Stimulated activated CD4-positive, alpha-beta T cell treated with anti-CD3 and anti-CD28 coated beads, TNF-alpha, amount 100 ng/mL, for 4 hours (primary cell): Measurements from ENCODE around the gene PKNOX2.

Experiments used
- DNase-seq, 3 experiments: peaks; one replicate each; pipeline ENCODE4 v3.0.0-alpha.2; 2020; ENCODE audit warnings: low read depth in 3 of 3

PKNOX2 gene

GRCh38 chr11:125284245-125284850, 119.8 kb downstream of the PKNOX2 start:
- no peak for DNase-seq

DNA sequence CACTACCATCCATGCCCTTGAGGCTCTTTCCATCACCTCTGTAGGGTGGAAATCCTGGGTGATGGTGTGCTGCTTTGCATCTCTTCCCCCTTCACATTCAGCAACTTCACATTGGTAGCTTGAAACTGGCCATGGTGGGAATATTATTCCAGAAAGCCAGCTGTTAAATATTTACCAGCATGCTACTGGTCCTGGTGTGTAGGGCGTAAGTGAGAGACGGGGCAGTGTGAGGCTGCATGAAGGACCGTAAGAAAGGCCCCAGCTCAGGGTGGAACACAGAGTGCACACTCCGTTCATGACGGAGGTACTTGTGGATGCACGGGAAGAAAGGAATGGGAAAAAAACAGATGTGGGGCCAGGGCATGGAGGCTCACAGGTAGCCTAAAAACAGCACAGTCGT, 121.3 kb downstream of the PKNOX2 start:
- no peak for DNase-seq

GRCh38 chr11:125286486-125286885, 121.9 kb downstream of the PKNOX2 start:
- DNase-seq = no peak

DNA sequence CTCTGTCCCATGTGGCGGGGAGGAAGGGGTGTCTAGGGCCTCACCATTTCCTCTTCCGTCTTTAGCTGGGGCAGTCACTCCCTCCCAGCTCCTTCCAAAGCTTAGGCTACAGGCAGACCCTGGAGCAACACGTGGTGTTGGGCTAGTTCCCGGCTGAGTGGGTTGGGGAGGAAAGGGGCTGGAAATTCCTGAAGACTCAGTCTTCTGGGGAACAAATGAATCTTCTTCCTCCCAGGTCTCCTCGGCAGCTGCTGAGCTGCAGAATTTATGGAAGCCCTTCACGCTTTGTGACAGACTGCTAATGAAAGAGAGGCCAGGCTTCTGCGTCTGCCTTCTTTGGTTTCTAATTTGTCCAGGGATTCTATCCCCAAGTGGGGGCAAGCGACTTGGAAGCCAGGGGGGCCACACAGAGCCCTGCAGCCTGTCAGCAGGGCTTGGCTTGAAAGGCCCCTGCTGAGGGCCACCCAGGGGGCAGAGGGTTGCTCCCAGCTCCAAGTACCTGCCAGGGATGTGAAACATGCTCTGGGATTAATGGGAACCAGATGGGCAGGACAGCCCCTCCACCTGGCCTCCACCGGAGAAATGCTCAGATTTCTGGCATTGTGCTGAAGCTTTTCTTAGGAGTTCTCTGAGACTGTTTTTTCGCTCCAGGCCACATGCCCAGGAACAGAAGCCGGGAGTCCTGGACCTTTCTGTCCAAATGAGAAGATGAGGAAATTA, 123.1 kb downstream of the PKNOX2 start:
- DNase-seq = no peak

DNA sequence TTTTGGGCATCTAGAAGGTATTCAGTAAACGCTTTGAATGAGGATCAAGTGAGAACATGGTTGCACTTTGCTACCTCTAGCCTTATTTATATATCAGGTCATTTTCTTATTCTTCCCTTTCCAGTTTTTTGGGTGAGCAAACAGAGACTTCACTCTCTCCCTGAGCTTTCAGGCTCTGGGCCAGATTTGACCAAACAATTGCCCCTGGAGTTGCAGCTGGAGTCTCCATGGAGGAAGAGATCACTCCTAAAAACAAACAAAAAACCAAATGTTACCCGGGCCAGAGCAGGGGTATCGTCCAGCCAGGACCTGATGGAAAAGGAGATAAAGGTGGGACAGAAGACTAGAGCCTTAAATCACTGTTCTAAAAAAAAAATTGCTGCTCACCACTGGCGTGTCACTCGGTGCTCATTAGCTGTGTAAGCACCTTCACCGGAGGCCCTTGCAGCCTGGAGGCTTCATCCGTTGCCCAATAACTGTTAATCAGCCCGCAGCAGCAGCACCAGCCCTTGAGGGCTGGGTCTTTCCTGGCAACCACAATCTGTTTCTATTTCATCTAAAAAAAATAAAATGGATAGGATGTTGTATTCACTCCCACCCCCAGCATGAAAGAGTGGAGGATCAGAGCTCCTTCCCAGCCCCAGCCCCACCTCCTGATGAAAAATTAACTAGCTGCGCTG, 125.0 kb downstream of the PKNOX2 start:
- no peak for DNase-seq

DNA sequence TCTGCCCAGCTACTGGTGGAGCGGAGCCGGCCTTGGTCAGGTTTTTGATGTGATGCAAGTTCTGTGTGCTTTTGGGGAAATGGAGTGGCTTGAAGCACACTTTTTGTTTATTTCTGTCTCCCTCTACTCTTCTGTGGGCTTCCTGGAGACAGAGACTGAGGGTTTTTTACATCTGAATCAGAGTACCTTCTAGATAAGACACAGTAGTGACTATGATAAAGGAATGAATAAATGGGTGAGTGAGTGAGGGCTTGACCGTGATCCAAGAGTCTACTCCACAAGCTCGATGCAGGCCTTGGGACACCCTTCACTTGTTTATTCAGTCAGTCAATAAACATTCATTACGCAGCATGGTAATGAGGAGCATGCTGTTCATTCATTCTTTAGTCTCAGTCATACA, 125.7 kb downstream of the PKNOX2 start:
- DNase-seq = no peak

- no peak for DNase-seq
Observed at GRCh38 chr11:125292100-125292499, 127.5 kb downstream of the PKNOX2 start.

DNA sequence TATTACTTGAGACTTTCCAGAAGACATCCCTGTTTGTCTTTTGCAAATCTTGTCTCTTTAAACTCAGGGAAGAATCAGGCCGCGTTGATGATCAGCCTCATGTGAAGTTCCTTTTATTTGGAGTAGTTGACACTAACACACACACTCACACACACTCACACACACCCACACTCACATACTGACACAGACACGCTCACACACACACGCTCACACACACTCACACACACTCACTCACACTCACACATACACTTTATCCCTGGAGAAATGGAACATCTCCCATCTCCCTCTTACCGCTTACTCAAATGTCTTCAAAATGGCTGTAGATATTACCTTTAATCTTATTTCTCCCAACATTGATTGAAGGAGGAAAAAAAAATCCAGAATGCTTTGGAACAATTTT, 129.0 kb downstream of the PKNOX2 start:
- DNase-seq = no peak

GRCh38 chr11:125295931-125296330, 131.4 kb downstream of the PKNOX2 start:
- DNase-seq = no peak

DNA sequence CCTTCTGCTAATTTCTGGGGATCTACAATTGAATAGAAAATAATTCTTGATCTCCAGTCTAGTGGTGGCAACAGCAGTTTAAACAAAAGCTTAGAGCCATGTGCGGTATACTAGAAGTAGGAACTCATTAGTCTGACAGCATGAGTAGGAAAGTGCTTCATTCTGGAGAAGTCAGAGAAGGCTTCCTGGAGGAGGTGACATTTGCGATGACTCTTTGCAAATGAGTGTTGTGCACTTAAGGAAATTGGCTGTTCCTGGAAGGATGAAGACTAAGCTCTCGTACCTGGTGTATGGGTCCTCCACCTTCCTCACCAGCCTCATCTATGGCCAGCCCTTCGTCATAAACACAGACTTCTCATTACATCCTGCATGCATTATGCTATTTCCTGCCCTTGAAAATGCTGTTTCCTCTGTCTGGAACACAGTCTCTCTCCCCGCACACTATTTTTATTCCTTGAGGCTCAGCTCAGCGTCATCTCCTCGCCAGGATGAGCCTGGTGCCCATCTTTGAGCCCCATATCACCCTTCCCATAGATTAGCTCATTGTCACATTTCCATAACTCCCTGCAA, 132.9 kb downstream of the PKNOX2 start:
- DNase-seq = no peak

- no peak for DNase-seq
Observed at GRCh38 chr11:125299061-125299615, 134.6 kb downstream of the PKNOX2 start.

- no peak for DNase-seq
Observed at GRCh38 chr11:125299821-125300220, 135.3 kb downstream of the PKNOX2 start.

GRCh38 chr11:125300791-125301218, 136.3 kb downstream of the PKNOX2 start:
- no peak for DNase-seq

DNA sequence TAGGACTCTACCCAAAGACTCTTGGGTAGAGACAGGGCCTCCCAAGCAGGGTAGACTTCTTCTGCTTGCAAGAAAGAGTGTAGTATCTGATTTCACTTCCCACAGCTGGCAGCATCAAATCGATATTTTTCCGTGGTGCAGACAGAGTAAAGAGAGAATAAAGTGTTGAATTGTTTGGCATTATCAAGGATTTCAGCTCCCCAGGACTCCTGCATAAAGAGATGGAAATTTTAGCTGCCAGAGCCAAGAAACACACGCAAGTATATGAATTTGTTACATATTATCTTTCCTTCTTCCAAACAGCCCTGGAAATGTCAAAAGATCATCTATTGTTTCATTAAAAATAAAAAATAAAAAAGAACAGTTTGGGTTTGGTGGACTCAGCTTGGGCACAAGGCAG, 136.8 kb downstream of the PKNOX2 start:
- DNase-seq = no peak

- DNase-seq = no peak
Observed at GRCh38 chr11:125303186-125303585, 138.6 kb downstream of the PKNOX2 start.

DNA sequence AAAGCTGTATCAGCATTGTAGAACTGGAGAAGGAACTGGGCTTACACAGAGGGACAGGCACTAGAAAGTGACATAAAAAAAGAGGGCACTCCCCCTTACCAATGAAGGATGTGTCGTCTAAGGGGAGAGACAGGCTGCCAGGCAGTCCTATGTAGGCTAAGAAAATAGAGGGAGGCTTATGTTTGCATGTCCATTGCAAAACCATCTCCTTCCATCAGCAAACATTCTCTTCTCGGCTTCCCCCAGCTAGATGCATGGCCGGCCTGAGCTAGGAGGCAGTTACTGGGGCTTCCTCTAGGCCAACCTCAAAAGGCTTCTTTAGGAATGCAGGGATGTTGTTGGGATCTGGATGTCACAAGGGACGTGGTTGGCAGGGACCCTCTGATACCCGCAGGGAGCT, 139.1 kb downstream of the PKNOX2 start:
- no peak for DNase-seq

DNA sequence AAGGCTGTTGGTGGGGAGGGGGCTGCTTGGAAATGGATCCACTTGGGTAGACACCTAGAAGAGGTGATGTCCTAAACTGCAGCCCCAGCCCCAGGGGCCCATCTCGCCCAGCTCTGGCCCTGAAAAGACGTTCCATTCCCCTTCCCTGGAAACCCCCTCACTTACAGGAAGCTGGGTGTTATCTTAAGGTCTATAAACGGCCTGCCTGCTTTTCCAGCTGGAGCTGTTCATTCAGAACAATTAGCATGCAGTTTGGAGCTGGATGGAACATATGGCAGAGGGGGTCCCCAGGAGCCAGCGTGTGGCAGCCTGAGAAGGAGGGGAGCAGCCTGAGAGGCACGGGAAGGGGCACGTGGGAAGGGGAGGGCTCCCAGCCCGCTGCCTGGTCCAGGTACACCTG, 139.6 kb downstream of the PKNOX2 start:
- DNase-seq = no peak

- DNase-seq = no peak
Observed at GRCh38 chr11:125304876-125305275, 140.3 kb downstream of the PKNOX2 start.

DNA sequence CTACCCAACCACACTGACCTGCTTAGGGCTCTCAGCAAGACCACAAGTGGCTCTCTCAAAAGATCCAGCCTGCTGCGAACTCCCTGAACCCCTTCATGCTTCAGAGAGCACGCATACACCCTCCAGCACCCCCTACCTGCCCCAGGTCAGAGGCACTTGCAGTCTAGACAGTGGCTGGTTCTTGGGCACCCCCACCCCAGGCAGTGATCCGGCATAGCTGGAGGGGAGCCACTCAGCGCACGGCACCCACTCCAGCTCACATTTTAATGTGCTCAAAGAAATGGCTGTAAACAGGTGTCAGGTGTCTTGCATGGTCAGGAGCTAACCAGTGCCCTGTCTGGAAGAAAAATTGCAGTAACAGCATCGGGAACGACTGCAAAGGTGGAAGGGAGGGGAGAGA, 140.8 kb downstream of the PKNOX2 start:
- no peak for DNase-seq

GRCh38 chr11:125306476-125306875, 141.9 kb downstream of the PKNOX2 start:
- DNase-seq = no peak

- DNase-seq = no peak
Observed at GRCh38 chr11:125308246-125308645, 143.7 kb downstream of the PKNOX2 start.

GRCh38 chr11:125312391-125312790, 147.8 kb downstream of the PKNOX2 start:
- DNase-seq = no peak
